ENCODE results near the gene FADS3.

Gene FADS3

DNA sequence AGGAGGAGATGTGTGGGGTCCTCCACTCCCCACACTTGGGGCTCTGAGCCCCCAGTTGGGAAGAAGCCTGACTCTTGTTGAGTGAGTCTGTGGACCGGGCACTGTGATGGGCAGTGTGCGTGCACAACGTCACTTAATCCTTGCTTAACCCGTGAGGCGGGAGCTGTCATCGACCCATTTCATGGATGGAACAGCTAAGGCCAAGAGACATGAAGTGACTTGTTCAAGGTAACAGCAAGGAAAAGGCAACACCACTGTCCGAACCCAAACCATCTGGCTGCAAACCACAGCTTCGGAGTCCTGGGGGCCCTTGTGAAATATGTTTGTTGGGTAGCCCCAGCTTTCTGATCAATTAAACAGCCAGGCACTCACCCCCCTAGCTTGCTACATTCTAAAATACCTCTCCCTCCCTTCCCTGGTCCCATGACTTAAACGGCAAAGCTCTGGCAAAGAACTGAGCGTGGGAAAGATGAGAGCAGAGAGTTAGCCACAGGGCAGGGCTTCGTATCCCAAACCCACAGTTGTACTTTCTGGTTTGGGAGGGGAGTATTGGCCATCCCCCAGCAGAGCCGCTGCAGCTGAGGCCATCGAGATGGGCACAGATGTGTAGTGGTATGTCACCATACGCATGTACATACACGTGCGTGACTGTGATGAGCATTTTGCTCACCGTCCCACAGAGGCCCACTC, 37.0 kb downstream of the FADS3 start:
- no peak for DNase-seq

DNA sequence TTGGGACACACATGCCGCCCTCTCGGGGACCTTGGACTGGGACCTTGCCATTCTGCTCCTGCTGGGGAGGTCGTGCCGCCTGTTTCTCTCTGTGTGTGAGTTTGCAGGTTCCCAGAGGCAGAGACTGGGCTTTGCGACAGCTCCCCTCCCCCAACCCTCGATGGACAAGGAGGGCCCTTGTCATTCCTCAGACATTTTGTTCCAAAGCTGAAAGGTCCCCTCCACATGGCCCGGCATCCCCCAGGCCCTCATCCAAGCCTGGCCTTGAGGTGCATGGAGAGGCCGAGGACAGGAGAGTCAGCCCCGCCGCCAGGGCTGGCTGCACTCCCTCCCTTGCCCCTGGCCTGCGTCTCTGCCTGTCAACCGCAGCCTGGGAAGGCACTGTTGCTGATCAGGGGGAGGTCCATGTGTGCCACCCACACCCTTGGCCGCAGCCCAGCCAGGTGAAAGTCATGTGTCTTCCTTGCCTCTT, 37.6 kb downstream of the FADS3 start:
- no peak for DNase-seq

DNA sequence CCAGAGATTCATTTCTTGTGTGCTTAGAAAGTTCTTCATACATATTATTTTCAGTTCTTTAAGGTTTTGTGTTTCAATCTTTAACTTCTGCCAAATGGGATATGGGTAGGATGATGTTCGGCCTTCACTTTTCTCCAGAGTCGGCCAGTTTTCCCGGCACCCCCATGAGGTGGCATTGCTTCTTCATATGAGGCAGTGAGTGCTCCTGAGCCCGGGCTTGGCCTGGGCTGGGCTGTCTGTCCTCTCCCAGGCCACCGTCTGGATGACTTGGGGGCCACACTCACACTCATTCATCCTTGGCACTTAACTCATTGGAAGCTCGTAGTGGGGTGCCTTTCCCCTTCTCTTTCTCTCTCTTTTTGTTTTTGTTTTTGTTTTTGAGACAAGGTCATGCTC, 39.4 kb downstream of the FADS3 start:
- DNase-seq = no peak

DNA sequence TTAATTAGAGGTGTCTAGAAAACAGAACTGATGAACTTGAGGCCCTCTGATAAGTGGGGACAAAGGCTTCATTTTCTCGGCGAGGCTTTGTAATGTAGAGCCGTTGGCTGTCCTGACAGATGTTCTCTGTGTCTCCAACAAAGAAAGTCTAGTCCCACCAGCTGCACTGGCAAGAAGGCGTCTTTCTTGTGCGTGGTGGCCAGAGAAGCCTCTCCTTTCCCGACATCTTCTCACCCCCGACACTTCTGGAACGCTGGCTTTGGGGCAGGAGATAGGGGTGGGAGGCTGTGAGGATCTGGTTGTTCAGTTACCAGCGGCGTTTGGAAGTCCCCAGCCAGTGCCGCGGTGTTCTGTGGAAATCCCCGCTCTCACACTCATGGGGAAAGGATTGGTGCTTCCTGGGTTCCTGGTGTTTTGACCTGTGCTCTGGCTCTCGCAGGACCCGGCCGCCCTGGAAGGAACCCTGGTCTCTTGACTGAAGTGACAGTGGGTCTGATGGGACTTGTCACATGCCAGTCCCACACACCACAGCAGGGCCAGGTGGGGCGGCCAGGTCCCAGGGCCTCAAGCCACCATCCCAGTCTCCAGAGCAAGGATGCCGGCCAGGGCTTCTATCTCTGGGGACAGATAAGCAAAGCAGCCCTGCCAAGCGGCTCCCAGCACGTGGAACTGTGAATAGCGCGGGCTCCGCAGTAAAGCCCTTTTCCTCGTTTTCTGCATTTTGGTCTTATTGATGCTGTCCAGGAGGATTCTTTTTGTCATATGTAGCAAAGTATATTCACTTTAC, 40.0 kb downstream of the FADS3 start:
- DNase-seq = no peak

DNA sequence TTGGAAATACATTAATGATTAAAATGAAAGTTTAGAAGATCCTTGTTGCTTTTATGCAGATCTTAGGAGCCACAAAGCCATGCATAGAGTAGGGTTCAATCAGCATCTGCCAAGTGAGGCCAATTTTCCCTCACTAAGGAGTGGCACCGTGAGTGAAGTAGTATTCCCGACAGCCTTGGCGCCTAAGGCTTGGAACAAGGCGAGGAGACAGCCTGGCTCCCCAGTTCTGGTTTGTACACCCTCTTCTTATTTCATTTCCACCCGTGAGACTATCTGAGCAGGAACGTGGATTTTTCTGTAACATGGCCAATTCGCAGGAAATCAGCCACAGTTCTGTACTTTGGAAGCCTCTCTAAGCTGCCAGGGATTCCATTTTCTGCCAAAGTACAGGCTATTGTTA, 40.7 kb downstream of the FADS3 start:
- DNase-seq = no peak

DNA sequence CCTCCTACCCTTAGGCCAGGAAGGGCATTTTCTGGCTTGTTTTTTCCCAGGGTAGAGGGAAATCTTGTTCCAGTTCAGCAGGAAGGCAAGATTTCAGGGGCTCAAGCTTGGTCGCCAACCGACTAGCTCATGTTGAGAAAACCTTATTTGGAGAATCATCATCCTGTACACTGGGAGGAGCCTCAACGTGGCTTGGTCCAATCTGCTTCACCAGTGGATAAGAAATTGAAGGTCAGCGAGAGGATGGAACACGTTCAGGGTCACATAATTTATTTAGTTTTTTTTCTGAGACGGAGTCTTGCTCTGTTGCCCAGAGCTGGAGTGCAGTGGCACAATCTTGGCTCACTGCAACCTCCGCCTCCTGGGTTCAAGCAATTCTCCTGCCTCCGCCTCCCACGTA, 42.7 kb downstream of the FADS3 start:
- DNase-seq = no peak

DNA sequence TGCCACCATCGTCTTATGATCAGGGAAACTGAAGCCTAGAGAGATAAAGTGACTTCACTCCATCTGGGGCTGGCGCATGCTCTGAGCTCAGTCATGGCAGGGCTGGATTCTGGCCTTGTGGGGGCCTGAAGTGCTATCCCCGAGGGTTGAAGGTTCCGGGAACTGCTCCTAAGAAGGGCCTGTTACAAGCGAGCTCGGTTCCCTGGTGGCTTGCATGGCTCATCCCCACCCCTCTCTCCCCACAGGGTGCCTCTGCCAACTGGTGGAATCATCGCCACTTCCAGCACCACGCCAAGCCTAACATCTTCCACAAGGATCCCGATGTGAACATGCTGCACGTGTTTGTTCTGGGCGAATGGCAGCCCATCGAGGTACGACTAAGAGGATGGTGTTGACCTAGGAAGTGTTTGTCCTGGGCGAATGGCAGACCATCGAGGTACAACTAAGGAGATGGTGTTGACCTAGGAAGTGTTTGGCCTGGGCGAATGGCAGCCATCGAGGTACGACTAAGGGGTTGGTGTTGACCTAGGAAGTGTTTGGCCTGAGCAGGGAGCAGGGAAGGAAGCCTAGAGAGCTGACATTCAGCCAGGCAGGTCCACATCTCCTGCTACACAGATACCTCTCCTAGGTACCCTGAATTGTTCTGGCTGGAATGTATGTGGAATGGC, 43.3 kb downstream of the FADS3 start:
- DNase-seq = no peak

DNA sequence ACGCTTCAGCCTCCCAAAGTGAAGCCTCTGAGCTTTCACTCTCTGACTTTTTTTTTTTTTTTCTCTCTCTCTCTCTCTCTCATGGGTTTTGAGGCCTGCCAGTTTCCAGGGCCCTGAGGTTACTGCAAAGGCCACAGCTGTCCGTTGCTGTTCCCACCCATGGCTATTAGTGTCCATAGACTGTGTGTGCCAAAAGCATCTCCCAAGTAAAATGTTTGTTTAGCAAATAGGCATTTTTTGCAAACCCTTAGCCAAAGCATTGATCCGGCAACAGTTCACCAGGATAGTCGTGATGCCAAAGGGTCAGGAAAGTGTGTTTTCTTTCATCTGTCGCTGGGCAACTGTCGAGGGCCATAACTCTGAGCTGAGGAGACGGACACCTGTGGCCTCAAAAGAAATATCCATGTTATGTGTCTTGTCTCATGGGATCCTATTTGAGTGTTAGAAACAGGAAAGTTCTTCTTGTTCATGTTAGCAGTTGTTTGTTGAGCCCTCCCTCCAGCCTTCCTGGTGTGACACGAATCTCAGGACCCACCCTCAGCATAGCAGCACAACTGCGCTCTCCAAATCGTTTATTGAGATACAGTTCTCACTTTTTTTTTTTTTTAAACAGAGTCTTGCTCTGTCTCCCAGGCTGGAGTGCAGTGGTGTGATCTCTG, 44.9 kb downstream of the FADS3 start:
- no peak for DNase-seq

DNA sequence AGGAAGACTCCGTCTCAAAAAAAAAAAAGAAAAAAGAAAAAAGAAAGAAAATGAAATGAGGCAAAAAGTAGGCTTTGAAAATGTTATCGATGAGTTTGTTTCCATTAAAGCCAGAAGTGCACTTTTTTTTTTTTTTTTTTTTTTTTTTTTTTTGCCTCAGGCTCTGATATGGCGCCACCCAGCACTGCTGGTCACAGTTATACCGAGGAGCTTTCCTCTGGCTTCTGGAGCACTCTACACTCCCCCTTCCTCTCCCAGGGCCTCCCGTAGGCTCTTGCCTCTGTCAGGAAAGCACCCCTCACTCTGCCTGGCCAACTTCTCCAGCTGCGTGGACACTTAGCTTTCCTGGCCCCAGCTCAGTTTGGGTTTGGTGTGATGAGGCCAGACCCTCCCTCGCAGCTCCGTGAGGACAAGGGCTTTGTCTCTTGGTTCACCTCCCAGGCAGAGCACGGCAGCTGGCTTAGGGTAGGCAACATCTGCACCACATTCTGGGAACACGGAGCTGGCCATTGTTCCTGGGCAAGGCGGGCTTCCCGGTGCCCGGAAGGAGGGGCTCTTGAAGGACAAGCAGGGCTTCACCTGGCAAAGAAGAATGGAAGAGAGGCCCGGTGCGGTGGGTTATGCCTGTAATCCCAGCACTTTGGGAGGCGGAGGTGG, 46.3 kb downstream of the FADS3 start:
- DNase-seq = no peak

DNA sequence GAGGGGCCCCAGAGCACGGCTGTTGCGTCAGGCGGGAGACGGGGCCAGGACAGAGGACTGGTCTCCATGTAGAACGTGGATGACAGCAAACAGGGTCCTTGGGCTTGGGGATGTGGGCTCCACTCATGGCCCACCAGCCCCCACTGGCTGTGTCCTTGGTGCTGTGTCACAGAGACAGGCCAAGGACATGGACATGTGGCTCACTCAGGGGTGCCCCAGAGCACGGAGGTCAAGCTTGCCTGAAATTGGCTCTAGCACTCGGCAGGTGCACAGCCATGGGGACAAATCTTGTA, 48.9 kb downstream of the FADS3 start:
- no peak for DNase-seq

DNA sequence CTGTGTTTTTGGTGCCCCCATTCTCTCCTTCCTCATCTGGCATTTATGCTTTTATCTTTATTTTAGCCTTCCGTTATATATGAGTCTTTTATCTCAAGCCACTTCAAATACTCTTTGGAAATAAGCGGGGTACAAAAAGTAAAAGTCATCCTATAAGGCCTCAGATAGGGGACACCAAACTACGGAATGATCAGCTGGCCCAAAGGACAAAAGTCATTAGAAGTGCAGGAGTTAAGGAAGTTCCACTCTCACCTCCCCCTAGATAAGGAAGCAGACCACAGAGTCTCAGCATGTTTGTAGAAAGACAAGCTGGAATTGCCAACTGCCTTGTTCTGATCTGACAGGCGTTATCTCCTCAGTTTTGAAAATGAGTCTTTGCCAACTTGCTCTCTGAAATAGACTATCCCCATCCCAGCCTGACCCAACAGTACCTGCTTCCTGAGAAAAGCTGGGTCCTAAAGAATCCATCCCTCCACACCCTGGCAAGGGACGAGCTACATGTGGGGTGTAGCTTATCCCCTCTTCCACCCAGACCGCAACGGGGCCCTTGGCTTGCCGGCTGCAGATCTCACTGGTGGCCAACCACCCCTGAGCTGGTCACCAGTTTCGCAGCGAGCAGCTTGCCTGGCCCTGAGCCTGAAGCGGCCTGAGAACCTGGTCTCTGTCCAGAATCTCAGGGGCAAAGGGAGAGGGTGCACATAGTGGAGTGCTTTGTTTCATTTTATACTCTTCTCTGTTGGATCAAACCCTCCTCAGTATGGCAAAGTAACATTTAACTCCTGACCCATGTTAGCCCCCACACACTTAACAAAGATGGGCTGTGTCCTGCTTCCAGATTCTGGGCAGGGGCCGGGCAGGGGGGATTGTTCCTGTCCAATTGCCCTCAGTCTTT, 49.5 kb downstream of the FADS3 start:
- DNase-seq = no peak

DNA sequence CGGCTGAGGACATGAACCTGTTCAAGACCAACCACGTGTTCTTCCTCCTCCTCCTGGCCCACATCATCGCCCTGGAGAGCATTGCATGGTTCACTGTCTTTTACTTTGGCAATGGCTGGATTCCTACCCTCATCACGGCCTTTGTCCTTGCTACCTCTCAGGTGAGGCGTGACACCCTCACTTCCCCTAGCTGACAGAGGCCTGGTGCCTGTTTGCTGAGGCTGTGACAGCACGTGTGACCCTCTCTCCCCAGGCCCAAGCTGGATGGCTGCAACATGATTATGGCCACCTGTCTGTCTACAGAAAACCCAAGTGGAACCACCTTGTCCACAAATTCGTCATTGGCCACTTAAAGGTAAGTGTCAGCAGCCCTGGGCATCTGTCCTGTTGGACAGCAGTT, 51.0 kb downstream of the FADS3 start:
- DNase-seq = no peak

DNA sequence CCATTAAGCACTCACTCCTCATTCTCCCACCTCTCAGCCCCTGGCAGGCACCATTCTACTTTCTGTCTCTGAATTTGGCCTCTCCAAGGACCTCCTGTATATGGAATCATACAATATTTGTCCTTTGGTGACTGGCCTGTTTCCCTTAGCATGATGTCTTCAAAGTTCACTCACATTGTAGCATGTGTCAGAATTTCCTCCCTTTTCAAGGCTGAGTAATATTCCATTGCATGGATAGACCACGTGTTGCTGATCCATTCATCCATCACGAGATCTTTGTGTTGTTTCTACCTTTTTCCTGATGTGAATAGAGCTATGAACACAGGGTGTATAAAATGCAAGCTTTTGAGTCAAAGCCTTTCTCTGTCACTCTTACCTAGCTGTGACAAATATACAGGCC, 51.6 kb downstream of the FADS3 start:
- DNase-seq = no peak

DNA sequence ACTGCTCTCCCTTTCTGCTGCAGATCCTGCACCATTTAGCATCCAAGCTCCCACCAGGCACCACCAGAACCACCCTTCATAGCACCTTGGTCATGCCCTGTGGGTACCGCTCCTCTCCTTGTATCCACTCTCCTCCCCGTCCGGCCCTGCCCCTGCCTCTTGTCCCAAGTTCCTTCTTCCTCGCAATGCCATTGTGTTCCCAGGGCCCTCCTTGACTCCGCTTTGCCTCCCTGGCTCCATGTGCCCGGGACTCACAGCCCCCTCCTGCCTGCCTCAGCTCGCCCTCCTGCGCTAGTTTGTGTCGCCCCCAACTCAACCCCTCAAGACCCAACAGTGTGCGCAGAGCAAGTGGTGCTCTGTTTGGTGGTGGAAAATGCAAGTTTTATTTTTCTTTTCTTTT, 52.4 kb downstream of the FADS3 start:
- DNase-seq = no peak

DNA sequence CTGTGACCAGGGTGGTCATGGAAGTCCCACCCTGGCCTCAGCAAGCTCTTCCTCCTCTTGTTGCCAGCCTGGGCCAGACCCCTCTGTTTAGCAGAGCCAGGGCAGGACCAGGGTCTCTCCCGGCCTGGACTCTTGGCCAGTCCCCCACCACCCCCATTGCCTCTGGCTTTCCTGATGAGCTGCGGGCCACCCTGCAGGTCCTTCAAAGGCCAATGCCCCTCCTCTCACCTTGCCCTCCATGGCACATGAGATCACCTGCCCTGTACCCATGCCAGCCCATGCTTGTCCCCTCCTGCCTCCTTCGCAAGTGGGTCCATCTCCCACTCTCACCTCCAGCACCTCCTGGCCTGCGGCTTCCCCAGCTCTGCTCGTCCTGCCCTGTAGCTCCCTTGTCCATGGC, 52.8 kb downstream of the FADS3 start:
- DNase-seq = no peak

DNA sequence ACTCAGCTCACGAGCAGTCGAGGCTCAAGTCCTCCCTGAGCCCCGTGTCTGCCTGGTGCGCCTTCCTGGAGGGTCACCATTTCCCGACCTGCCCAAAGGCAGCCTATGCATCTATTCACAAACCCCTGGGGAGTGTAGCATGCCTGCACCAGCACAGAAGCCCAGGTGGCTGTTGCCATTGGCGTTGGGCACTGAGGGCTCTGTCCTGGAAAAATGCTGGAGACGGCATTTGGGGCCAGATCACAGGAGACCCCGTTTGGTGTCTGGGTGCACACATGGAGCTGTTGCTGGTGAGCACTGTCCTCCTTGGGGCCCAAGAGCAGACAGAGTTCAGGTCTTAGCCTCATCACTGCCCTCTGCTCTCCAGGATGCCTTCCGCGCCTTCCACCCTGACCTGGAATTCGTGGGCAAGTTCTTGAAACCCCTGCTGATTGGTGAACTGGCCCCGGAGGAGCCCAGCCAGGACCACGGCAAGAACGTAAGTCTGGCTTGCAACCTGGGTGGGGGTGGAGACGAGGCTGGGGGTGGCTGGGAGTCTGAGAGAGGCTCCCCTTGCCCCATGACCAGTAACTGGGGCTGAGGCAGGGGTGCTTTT, 53.8 kb downstream of the FADS3 start:
- DNase-seq = no peak

DNA sequence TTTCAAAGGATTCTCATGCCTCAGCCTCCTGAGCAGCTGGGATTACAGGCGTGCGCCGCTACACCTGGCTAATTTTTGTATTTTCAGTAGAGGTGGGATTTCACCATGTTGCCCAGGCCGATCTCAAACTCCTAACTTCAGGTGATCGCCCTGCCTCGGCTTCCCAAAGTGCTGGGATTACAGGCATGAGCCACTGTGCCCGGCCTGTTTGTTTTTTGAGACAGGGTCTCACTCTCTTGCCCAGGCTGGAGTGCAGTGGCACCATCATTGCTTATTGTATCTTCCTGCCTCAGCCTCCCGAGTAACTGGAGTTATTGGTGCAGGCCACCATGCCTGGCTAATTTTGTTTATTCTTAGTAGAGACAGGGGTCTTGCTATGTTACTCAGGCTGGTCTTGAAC, 55.2 kb downstream of the FADS3 start:
- no peak for DNase-seq

DNA sequence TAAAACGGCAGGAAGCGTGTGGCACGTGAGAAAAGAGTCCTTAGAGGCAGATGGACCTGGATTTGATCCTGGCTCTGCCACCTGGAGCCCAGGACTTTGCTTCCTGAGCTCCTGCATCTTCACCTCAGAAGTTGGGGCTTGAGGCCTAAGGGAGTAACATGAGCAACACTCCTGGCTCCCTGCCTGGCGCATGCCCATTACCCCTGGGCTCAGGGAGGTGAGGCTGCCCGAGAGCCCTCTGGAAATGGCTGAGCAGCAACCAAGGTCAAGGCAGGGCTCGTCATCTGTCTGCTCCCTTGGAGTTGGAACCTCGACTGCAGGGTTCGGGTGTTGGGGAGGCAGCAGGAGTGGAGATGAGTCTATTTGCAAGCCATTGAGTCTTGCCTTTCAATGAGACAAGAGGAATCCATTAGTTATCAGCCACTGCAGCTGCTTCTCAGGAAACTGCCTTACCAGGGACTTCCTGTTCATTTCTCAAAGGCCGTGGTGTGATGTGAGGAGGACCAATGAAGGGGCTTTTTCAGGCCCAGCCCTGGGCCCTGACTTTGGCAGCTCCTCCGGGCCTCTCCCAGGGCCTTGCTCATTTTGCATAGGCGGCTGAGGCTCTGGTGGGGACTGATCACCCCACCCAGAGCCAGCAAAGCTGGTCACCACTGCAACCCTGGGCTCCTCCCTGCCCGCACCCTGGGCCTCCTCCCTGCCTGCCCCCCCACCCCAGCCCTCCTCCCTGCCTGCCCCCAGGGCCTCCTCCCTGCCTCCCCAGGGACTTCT, 56.9 kb downstream of the FADS3 start:
- peak; percentile 64 for DNase-seq

DNA sequence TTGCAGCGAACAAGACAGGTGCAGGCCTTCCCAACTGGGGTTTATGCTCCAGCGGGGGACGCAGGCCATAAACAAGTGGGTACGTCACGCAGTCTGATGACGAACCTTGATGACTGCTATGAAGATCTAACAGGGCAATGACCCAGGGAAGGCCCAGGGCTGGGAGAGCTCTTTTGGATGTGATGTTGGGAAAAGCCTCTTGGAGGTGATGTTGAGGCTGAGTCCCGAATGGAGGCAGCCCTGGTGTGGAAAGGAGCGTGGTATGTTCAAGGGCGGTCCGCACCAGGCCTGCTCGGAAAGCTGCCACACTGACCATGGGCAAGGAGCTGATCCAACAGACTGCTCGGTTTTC, 57.4 kb downstream of the FADS3 start:
- no peak for DNase-seq

DNA sequence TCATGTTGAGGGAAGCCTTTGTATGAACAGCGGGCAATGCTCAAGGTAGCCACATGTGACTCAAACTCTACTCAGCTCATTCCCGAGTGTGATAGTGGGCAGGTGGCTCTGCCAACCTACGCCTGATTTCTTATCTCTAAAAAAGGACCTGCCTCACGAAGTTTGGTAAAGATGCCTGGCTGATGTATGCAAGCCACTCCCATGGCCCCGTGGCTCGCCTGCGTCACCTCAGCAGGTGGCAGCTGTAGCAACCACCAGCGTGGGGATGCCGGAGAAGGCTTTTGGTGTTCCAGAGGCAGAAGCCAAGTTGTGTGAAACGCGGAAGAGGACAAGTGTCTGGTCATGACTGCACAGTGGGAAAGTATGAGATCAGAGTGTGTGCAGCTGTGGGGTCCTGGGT, 57.9 kb downstream of the FADS3 start:
- DNase-seq = no peak

DNA sequence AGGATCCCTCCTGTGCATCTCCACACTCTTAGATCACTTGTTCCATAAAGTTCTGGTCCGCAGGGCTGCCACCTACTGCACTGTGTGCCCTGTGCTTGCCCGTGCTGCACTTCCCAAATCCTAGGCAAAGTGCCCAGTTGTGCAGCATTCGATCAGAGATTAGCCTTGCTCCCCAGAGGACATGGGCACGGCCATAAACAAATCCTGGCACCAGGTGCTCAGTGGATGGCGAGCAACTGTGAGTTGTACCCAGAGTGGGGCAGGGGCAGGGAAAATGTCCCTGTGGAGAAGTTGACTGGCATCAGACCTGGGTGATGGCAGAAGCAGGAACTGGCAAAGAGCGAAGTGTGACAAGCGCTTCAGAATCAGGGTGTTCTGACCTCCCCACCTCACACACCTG, 58.6 kb downstream of the FADS3 start:
- DNase-seq = no peak

Data from CD4-positive, alpha-beta T cell treated with Interleukin-10 for 1 hour (primary cell).